Esophagus squamous epithelium (tissue), 5 donors: Measurements from ENCODE around the gene MXRA8. TPM values are rescaled to one million over a fixed set of nuclear protein-coding genes. Genes with fewer than 3 reads are reported as not detected.

ENCODE experiments used
- DNase-seq: peaks from one replicate; lab custom pipeline; 2025; lab: John Stamatoyannopoulos, UW
- H3K27ac ChIP-seq, 4 donors: fragments of 200-600 bp; sonication (generic); one replicate each; pipeline ENCODE4 v1.5.1; 2016 to 2019; ENCODE audit warnings: mild to moderate bottlenecking in 1 of 4
- H3K27me3 ChIP-seq, 4 donors: fragments of 200-600 bp; sonication (generic); 1 replicate in 3 of 4; 2 replicates in 1 of 4; pipeline versions ENCODE4 v1.5.1 to v1.6.0; 2017 to 2021; ENCODE audit warnings: antibody characterized with exemption in 1 of 4
- H3K36me3 ChIP-seq, 3 donors: fragments of 200-600 bp; sonication (generic); one replicate each; pipeline ENCODE4 v1.5.1; 2016 to 2019
- H3K4me1 ChIP-seq, 3 donors: fragments of 200-600 bp; sonication (generic); one replicate each; pipeline ENCODE4 v1.5.1; 2017 to 2019
- H3K4me3 ChIP-seq, 4 donors: fragments of 200-600 bp; sonication (generic); 1 replicate in 3 of 4; 2 replicates in 1 of 4; pipeline ENCODE4 v1.5.1; 2016 to 2019; ENCODE audit warnings: mild to moderate bottlenecking in 2 of 4, moderate library complexity in 1 of 4
- H3K9me3 ChIP-seq, 3 donors: fragments of 200-600 bp; sonication (generic); one replicate each; pipeline ENCODE4 v1.5.1; 2016 to 2019
- POLR2A ChIP-seq, 4 donors: fragments of 450-650 bp; IDR thresholded peaks; one replicate each; pipeline ENCODE4 v1.6.1; 2017; ENCODE audit warnings: antibody characterized with exemption in 4 of 4, mild to moderate bottlenecking in 4 of 4, moderate library complexity in 3 of 4
- WGBS, 2 donors: methylation state at CpG; one replicate each; pipeline ENCODE4 v1.1.5; 2018; 5-methylcytosine and 5-hydroxymethylcytosine counted together
- intact Hi-C: fragments of 100-400 bp; cut with DNase I; formaldehyde crosslinking; loops from one replicate; pipeline ENCODE4 v1.15.0; 2022
- total RNA-seq, 4 donors: library from RNA; depleted of rRNA; stranded (reverse); fragments of >200 nt; gene quantifications; one replicate each; pipeline ENCODE4 v1.1.0, GENCODE V29; 2016
- TF ChIP-seq, protein P1 (sequence below), 6 experiments: fragments of 450-650 bp in 4 of 6; fragments of 200-600 bp in 2 of 6; sonication (generic) in 2 of 6; IDR thresholded peaks; one replicate each; pipeline ENCODE4 v1.5.1; 2016 to 2019; ENCODE audit warnings: antibody characterized with exemption in 6 of 6, mild to moderate bottlenecking in 4 of 6, moderate library complexity in 4 of 6
- donor health status: DM: yes; HTN: yes; CAD: no.

The MXRA8 gene
- total RNA-seq, 4 donors from 2014 or later: 0.45 to 33.8 (median 12.8) TPM

DNA sequence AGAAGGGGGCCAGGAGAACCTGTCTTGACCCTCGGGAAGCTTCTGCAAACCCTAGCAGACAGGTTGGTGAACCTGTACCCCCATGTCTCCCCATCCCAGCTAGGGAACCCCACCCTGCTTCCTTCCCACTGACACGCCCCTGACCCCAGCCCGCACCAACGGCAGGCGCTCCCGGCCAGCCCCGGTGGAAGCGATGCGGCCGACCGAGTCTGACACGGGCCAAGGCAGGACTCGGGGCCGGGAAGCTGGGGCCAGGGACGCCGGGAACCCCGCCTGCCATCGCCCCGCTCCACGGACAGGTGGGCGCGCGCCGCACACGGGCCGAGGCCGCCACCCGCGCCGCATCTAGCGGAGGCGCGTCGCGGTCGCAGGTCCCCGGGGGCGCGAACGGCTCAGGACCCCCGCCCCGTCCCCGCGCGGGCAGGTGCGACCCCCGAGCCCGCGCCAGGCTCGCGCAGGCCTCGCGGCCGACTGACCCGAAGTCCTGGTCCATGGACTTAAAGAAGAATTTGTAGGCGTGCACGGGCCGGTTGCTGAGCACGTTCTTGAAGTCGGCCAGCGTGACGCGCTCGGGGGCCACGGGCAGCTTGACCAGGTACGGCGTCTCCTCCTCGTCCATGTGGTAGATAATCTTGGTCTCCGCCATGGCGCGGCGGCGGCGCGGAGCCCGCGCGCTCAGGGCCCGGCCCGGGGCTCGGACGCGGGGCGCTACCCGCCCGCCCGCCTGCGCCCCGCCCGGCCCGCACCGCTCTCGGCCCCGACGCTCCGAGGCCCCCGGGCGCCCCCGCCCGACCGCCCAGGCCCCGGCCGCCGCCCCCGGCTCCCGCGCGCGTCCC is 9.7 kb downstream of the MXRA8 start:
- DNase-seq: no peak
- peaks cover 0 to 18% (median 2%) of the 10 kb centered on the region in 4 donors for H3K27me3 ChIP-seq
- intact Hi-C loops: no loop called here
- no peak for TF ChIP-seq POLR2A (IDR thresholded peaks at IDR 0.05)
- TF ChIP-seq, protein P1, sequence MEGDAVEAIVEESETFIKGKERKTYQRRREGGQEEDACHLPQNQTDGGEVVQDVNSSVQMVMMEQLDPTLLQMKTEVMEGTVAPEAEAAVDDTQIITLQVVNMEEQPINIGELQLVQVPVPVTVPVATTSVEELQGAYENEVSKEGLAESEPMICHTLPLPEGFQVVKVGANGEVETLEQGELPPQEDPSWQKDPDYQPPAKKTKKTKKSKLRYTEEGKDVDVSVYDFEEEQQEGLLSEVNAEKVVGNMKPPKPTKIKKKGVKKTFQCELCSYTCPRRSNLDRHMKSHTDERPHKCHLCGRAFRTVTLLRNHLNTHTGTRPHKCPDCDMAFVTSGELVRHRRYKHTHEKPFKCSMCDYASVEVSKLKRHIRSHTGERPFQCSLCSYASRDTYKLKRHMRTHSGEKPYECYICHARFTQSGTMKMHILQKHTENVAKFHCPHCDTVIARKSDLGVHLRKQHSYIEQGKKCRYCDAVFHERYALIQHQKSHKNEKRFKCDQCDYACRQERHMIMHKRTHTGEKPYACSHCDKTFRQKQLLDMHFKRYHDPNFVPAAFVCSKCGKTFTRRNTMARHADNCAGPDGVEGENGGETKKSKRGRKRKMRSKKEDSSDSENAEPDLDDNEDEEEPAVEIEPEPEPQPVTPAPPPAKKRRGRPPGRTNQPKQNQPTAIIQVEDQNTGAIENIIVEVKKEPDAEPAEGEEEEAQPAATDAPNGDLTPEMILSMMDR (IDR thresholded peaks at IDR 0.05): no peak
- peaks cover 59 to 74% (median 62%) of the 10 kb centered on the region in 3 donors for H3K4me1 ChIP-seq
- 0% methylated on average over 1 of the region's 109 CpGs; no CpG with 5 or more reads in 1 of the 2 donors for WGBS, 2 donors
- peak overlapping the region; percentile 62 to 96 (median 84) for H3K4me3 ChIP-seq
- peak overlapping the region; percentile 92 to 95 (median 94) for H3K27ac ChIP-seq
- H3K9me3 ChIP-seq: no peaks in the 10 kb centered on the region
- H3K36me3 ChIP-seq: peaks cover 0 to 20% (median 0%) of the 10 kb centered on the region in 3 donors

DNA sequence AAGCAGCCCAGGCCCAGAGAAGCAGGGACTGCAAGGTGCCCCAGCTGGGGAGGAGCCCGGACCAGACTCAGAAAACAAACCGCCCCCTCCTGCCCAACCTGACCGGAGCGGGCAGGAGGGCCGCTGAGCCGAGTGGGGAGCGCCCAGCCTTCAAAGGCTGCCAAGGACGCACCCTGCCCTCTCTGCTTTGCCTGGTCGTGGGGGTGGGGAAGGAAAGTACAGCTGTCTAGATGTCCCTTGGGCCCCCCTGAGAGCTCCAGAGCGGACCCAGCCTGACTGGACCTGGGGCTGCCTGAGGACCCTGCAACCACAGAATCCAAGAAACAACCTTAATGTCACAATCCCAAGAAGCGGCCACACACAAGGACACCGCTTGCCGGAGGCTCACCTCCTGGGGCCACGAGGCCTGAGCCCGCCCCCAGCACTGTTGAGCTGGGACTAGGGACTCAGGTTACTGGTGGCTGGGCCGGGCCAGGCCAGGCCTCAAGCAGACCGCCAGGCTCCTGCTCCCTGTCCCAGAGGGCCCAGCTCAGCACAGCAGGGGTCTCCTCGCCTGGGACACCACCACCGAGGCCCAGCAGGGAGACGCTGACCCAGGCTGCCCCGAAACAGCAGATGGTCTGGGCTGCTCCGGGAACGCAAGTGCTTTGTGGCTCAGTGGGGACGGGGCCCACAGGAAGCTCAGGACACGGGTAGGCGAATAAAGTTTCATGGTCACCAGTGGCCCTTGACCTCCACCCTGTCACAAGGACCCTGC is 10.5 kb downstream of the MXRA8 start:
- H3K9me3 ChIP-seq: no peaks in the 10 kb centered on the region
- peaks cover 0 to 10% (median 0%) of the 10 kb centered on the region in 4 donors for H3K27me3 ChIP-seq
- no CpG with 5 or more reads among the region's 26 CpGs for WGBS, 2 donors
- DNase-seq: no peak
- TF ChIP-seq, protein P1 (IDR thresholded peaks at IDR 0.05): no peak
- no peak for TF ChIP-seq POLR2A (IDR thresholded peaks at IDR 0.05)
- H3K4me3 ChIP-seq: peak overlapping the region; percentile 62 to 96 (median 84)
- intact Hi-C loops: no loop called here
- H3K27ac ChIP-seq: peak overlapping the region; percentile 92 to 95 (median 94)
- H3K36me3 ChIP-seq: peaks cover 0 to 12% (median 0%) of the 10 kb centered on the region in 3 donors
- peaks cover 51 to 74% (median 59%) of the 10 kb centered on the region in 3 donors for H3K4me1 ChIP-seq

DNA sequence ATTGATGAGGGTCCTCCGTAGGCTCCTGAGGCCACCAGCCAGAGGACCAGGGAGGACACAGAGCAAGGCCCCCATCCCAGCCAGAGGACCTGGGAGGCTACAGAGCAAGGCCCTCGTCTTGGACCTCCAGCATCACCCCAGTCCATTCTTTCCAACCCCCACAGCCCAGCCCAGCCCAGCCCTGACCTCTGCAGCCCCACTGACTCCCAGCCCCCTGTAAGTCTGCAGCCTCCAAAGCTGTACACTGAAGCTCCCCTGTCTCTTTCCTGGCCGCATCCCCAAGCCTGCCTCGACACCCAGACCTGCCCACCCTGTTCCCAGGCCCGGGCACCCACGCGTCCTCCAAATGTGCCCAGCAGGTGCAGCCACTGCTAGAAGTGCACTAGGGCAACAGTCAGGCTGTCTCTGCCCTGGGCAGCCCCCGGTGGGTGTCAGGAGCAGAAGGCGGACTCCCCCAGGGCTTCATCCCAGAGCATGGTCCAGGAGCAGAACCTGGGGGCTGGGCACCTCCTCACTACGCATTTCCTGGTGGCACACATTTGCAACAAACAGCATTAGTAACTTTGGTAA is 11.2 kb downstream of the MXRA8 start:
- Histone ChIP-seq H3K27me3 (peaks cover 0 to 3% (median 0%) of the 10 kb centered on the region in 4 donors), H3K4me3 (peak overlapping the region; percentile 62 to 96 (median 84)), H3K9me3 (no peaks in the 10 kb centered on the region), H3K4me1 (peaks cover 49 to 74% (median 59%) of the 10 kb centered on the region in 3 donors), H3K27ac (peak overlapping the region; percentile 92 to 95 (median 94)), H3K36me3 (peaks cover 0 to 11% (median 0%) of the 10 kb centered on the region in 3 donors)
- no peak for DNase-seq
- intact Hi-C loops: no loop called here
- 59 to 60% methylated on average over 1 to 4 of the region's 10 CpGs for WGBS, 2 donors
- TF ChIP-seq POLR2A (IDR thresholded peaks at IDR 0.05): no peak
- TF ChIP-seq, protein P1 (IDR thresholded peaks at IDR 0.05): no peak

DNA sequence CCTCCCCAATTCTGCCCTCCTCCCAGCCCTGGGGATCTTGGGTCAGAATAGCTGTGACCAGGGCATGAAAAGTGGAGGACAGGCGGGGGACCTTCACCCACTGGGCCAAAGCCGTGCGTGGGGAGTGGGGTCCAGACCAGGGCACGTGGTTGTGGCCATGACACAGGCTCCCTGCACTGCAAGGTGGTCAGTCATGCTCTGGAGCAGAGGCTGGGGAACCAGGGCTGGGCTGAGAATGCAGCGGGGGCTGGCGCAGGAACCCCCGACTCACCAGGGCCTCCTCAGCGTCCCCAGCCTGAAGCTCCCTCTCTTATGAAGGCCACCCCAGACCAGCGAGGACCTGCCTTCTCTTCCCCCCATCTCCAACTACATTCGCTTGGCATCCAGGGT is 11.9 kb downstream of the MXRA8 start:
- intact Hi-C loops: no loop called here
- H3K4me1 ChIP-seq: peaks cover 43 to 68% (median 53%) of the 10 kb centered on the region in 3 donors

More for the DNA sequence above, 11.9 kb downstream of the MXRA8 start:
- Histone ChIP-seq H3K36me3 (peaks cover 0 to 11% (median 4%) of the 10 kb centered on the region in 3 donors), H3K4me3 (peak overlapping the region in 3 of 4 donors; percentile 62 to 96 (median 89)), H3K9me3 (no peaks in the 10 kb centered on the region), H3K27me3 (no peaks in the 10 kb centered on the region), H3K27ac (peak overlapping the region; percentile 92 to 95 (median 94))
- 91 to 92% methylated on average over 4 to 5 of the region's 10 CpGs for WGBS, 2 donors
- DNase-seq: no peak
- TF ChIP-seq POLR2A (IDR thresholded peaks at IDR 0.05): no peak
- TF ChIP-seq, protein P1 (IDR thresholded peaks at IDR 0.05): no peak
